OCI-LY7 (cell line): Measurements from ENCODE around the gene XG. TPM values are rescaled to one million over a fixed set of nuclear protein-coding genes. Genes with fewer than 3 reads are reported as not detected.
"Not testable (repeated sequence)": the region's sequence is repeated elsewhere in the genome, so short reads cannot be mapped to it uniquely, and the experiment has no call there.

Experiments used
- BruUV-seq: library from RNA; stranded (reverse); fragments of 400-500 nt; replicated peaks from 2 replicates; lab custom pipeline; 2021; lab: Mats Ljungman, UMichigan
- CTCF ChIA-PET: fragments of 300-600 bp; sonication (Branson Sonifier 250); formaldehyde crosslinking; loops from one replicate; lab custom pipeline; 2022; ENCODE audit warnings: antibody characterized with exemption; ENCODE audit not compliant: unreplicated experiment; lab: Charles Lee
- POLR2A ChIA-PET: fragments of 300-600 bp; sonication (Branson Sonifier 250); formaldehyde crosslinking; loops from one replicate; lab custom pipeline; 2022; ENCODE audit warnings: antibody characterized with exemption; lab: Charles Lee
- DNase-seq: peaks from one replicate; pipeline ENCODE4 v3.0.0-alpha.2; 2015; ENCODE audit warnings: low spot score
- H2AFZ ChIP-seq: fragments of 200-600 bp; sonication (generic), shearing (Covaris generic); 2 replicates; pipeline ENCODE4 v1.6.1; 2014; ENCODE audit warnings: mild to moderate bottlenecking, antibody characterized with exemption, low read length, moderate library complexity
- H3K27ac ChIP-seq: fragments of 200-600 bp; sonication (generic); 2 replicates; pipeline ENCODE4 v1.5.1; 2014; ENCODE audit warnings: mixed run types, low read depth, mild to moderate bottlenecking, moderate library complexity, low read length, inconsistent platforms; ENCODE audit not compliant: poor library complexity, severe bottlenecking
- H3K36me3 ChIP-seq: fragments of 200-600 bp; sonication (generic); 2 replicates; pipeline ENCODE4 v1.6.1; 2014; ENCODE audit warnings: mild to moderate bottlenecking, antibody characterized with exemption, low read length, moderate library complexity, mixed read lengths; ENCODE audit not compliant: insufficient read depth
- H3K4me1 ChIP-seq: fragments of 200-600 bp; sonication (generic); 2 replicates; pipeline ENCODE4 v1.5.1; 2014; ENCODE audit warnings: mild to moderate bottlenecking, low read length; ENCODE audit not compliant: insufficient read depth, poor library complexity, severe bottlenecking
- H3K4me2 ChIP-seq: fragments of 200-600 bp; sonication (generic); 2 replicates; pipeline ENCODE4 v1.6.1; 2014; ENCODE audit warnings: mild to moderate bottlenecking, low read length
- H3K4me3 ChIP-seq: fragments of 200-600 bp; sonication (generic); 2 replicates; pipeline ENCODE4 v1.5.1; 2014; ENCODE audit warnings: mild to moderate bottlenecking, low read depth, low read length; ENCODE audit not compliant: poor library complexity, severe bottlenecking
- H3K79me2 ChIP-seq: fragments of 200-600 bp; sonication (generic); 2 replicates; pipeline ENCODE4 v1.6.1; 2016; ENCODE audit warnings: low read depth, mild to moderate bottlenecking, low read length, moderate library complexity, mixed read lengths; ENCODE audit not compliant: insufficient read depth
- H3K9me2 ChIP-seq: fragments of 200-600 bp; sonication (generic); 2 replicates; pipeline ENCODE4 v1.6.1; 2016; ENCODE audit warnings: mild to moderate bottlenecking, low read length, mixed read lengths; ENCODE audit not compliant: insufficient read depth
- H3K9me3 ChIP-seq: fragments of 200-600 bp; sonication (generic); 2 replicates; pipeline ENCODE4 v1.6.1; 2014; ENCODE audit warnings: mild to moderate bottlenecking, mixed run types, low read length, mixed read lengths
- H4K20me1 ChIP-seq: fragments of 200-600 bp; sonication (generic); 2 replicates; pipeline ENCODE4 v1.6.1; 2014; ENCODE audit warnings: mild to moderate bottlenecking, antibody characterized with exemption, low read length, moderate library complexity, mixed read lengths; ENCODE audit not compliant: insufficient read depth
- EZH2phosphoT487 ChIP-seq: fragments of 200-600 bp; sonication (generic); IDR thresholded peaks from 2 replicates; pipeline ENCODE4 v1.6.1; 2018; ENCODE audit warnings: low read depth, borderline replicate concordance, mild to moderate bottlenecking, mixed run types, antibody characterized with exemption, low read length, moderate library complexity, mixed read lengths
- intact Hi-C: fragments of 100-400 bp; cut with micrococcal nuclease; formaldehyde crosslinking; loops from one replicate; pipeline ENCODE4 v1.10.0; 2022; ENCODE audit not compliant: unreplicated experiment
- total RNA-seq, 2 experiments: library from RNA; depleted of rRNA in 1 of 2; stranded (reverse); fragments of >200 nt in 1 of 2; shearing (Covaris generic) in 1 of 2; gene quantifications; 2 replicates each; pipeline ENCODE4 v1.2.3, GENCODE V29; 2014 to 2022
- TF ChIP-seq, protein P1 (sequence below): fragments of 200-600 bp; sonication (generic); conservative IDR thresholded peaks from 2 replicates; pipeline ENCODE4 v1.5.1; 2014; ENCODE audit warnings: mild to moderate bottlenecking, antibody characterized with exemption, low read length, moderate library complexity, mixed read lengths

The XG gene
- total RNA-seq, 2 experiments from 2014 or later, result not detected

DNA sequence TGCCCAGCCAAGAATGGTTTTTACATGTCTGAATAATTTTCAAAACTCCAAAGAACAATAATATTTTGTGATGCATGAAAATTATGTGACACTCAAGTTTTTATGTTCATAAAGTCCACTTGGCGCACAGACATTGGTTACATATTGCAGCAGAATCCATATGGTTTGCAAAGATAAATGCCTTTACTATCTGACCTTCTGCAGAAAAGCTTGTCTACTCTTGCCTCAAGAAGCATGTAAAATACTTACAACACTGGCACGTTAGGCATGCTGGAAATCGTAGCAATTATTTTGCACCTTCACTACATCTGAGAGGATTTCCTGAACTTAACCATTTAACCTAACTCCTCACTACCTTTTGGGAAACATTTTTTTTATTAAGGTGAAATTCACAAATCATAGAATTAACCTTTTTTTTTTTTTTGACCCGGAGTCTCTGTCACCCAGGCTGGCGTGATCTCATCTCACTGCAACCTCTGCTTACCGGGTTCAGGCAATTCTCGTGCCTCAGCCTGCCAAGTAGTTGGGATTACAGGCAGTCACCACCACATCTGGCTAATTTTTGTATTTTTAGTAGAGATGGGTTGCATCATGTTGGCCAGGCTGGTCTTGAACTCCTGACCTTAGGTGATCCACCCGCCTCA lies 3.5 kb upstream of the XG start:
- Histone ChIP-seq H3K36me3 (no peaks in the 10 kb centered on the region), H4K20me1 (no peaks in the 10 kb centered on the region), H3K4me1 (no peaks in the 10 kb centered on the region), H2AFZ (no peak overlapping the region), H3K79me2 (no peaks in the 10 kb centered on the region), H3K4me3 (no peak overlapping the region), H3K4me2 (no peak overlapping the region), H3K9me2 (no peaks in the 10 kb centered on the region), H3K9me3 (no peaks in the 10 kb centered on the region), H3K27ac (no peak overlapping the region)
- ChIA-PET CTCF (no interaction called here), POLR2A (no interaction called here)
- BruUV-seq, result no TSS peak
- intact Hi-C loops, result no loop called here
- no peak for TF ChIP-seq EZH2phosphoT487
- TF ChIP-seq, protein P1, sequence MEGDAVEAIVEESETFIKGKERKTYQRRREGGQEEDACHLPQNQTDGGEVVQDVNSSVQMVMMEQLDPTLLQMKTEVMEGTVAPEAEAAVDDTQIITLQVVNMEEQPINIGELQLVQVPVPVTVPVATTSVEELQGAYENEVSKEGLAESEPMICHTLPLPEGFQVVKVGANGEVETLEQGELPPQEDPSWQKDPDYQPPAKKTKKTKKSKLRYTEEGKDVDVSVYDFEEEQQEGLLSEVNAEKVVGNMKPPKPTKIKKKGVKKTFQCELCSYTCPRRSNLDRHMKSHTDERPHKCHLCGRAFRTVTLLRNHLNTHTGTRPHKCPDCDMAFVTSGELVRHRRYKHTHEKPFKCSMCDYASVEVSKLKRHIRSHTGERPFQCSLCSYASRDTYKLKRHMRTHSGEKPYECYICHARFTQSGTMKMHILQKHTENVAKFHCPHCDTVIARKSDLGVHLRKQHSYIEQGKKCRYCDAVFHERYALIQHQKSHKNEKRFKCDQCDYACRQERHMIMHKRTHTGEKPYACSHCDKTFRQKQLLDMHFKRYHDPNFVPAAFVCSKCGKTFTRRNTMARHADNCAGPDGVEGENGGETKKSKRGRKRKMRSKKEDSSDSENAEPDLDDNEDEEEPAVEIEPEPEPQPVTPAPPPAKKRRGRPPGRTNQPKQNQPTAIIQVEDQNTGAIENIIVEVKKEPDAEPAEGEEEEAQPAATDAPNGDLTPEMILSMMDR, result no peak
- DNase-seq, result no peak

DNA sequence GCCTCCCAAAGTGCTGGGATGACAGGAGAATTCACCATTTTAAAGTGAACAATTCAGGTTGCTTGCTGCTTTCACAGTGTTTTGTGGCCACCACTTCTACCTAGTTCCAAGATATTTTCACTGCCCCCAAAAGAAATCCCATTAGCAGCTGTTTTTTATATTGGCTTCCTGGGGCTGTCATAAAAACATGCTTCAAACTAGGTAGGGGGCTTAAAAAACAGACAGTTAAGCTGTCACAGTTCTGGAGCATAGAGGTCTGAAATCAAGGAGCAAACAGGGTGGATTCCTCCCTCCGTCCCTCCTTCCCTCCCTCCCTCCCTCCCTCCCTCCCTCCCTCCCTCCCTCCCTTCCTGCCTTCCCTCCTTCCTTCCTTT lies 3.0 kb upstream of the XG start:
- BruUV-seq, result no TSS peak
- TF ChIP-seq, protein P1, result no peak
- no peak for TF ChIP-seq EZH2phosphoT487
- POLR2A ChIA-PET, result no interaction called here
- H2AFZ ChIP-seq, result no peak overlapping the region
- CTCF ChIA-PET, result no interaction called here
- H3K4me1 ChIP-seq, result no peaks in the 10 kb centered on the region
- no peaks in the 10 kb centered on the region for H3K9me2 ChIP-seq
- no peaks in the 10 kb centered on the region for H4K20me1 ChIP-seq
- H3K36me3 ChIP-seq, result no peaks in the 10 kb centered on the region
- no peaks in the 10 kb centered on the region for H3K79me2 ChIP-seq
- no peaks in the 10 kb centered on the region for H3K9me3 ChIP-seq
- intact Hi-C loops, result no loop called here
- H3K27ac ChIP-seq, result no peak overlapping the region
- H3K4me2 ChIP-seq, result no peak overlapping the region
- no peak for DNase-seq
- no peak overlapping the region for H3K4me3 ChIP-seq

DNA sequence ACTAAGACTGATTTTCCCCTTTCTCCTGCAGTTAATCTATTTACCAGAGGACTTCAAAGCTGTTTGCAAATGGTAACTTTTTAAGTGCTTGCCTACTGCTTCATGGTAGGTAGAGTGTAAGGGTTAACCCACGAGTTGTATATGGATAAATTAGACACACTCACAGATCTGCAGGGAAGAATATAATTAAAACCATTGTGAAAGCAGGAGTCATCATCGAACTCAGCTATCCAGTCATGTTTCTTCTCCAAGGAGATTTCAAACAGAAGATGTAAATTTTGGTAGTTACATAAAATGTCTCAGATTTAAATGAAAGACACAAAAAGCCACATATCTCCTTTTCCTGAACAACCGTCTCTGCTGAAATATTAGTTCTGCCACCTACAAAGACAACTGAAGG lies 549 bp upstream of the XG start:
- ChIA-PET POLR2A (no interaction called here), CTCF (no interaction called here)
- no peaks in the 10 kb centered on the region for H3K36me3 ChIP-seq
- no TSS peak for BruUV-seq
- intact Hi-C loops, result no loop called here
- no peaks in the 10 kb centered on the region for H3K9me2 ChIP-seq
- no peak overlapping the region for H3K4me3 ChIP-seq
- H4K20me1 ChIP-seq, result no peaks in the 10 kb centered on the region
- no peak overlapping the region for H3K4me2 ChIP-seq
- no peaks in the 10 kb centered on the region for H3K79me2 ChIP-seq
- no peak for DNase-seq
- no peak for TF ChIP-seq EZH2phosphoT487
- TF ChIP-seq, protein P1, result no peak
- no peak overlapping the region for H3K27ac ChIP-seq
- no peak overlapping the region for H2AFZ ChIP-seq
- H3K4me1 ChIP-seq, result no peaks in the 10 kb centered on the region
- H3K9me3 ChIP-seq, result no peaks in the 10 kb centered on the region

- intact Hi-C loops, DNase-seq, H3K4me3 ChIP-seq, H2AFZ ChIP-seq, POLR2A ChIA-PET, H3K4me1 ChIP-seq, BruUV-seq, H3K36me3 ChIP-seq, CTCF ChIA-PET, H4K20me1 ChIP-seq, H3K9me2 ChIP-seq, H3K27ac ChIP-seq, H3K4me2 ChIP-seq, H3K9me3 ChIP-seq, H3K79me2 ChIP-seq: not testable (repeated sequence)
Measured at GRCh38 chrX:2752441-2752840, 601 bp downstream of the XG start.
